GM21529 (cell line): Measurements from ENCODE around the gene BCS1L.
A peak's percentile ranks its signal among the peaks of the same experiment; 100 is the strongest.
"Not testable (repeated sequence)": the region's sequence is repeated elsewhere in the genome, so short reads cannot be mapped to it uniquely, and the experiment has no call there.

ENCODE experiments used
- ATAC-seq: cut with Tn5 transposase; IDR thresholded peaks from one replicate; pipeline ENCODE4 v1.9.1; 2021; ENCODE audit not compliant: unreplicated experiment

The BCS1L gene

GRCh38 chr2:218658671-218659257, 719 bp upstream of the BCS1L start:
- ATAC-seq = peak; percentile 35

GRCh38 chr2:218659988-218660358, 490 bp downstream of the BCS1L start:
- ATAC-seq = no peak

GRCh38 chr2:218662377-218662776, 2.9 kb downstream of the BCS1L start:
- ATAC-seq = no peak

- no peak for ATAC-seq
Observed at GRCh38 chr2:218662827-218663226, 3.3 kb downstream of the BCS1L start.

GRCh38 chr2:218663901-218664300, 4.4 kb downstream of the BCS1L start:
- no peak for ATAC-seq

GRCh38 chr2:218664653-218665052, 5.2 kb downstream of the BCS1L start:
- ATAC-seq = no peak

GRCh38 chr2:218671097-218671653, 11.7 kb downstream of the BCS1L start:
- no peak for ATAC-seq

- peak; percentile 97 for ATAC-seq
Observed at GRCh38 chr2:218671654-218672566, 12.4 kb downstream of the BCS1L start, which contains the start of the genes RNF25 and STK36. Gene RNF25 (minus strand): TSS chr2:218672002. CDS start chr2:218671970, 32 bp downstream. Gene STK36 (plus strand): TSS chr2:218672086. CDS start chr2:218672830, 744 bp downstream.

- ATAC-seq = no peak
Observed at GRCh38 chr2:218679119-218679518, 19.6 kb downstream of the BCS1L start.

- ATAC-seq = no peak
Observed at GRCh38 chr2:218680061-218680460, 20.6 kb downstream of the BCS1L start.

GRCh38 chr2:218687400-218688060, 28.0 kb downstream of the BCS1L start:
- not testable (repeated sequence) for ATAC-seq

- ATAC-seq = no peak
Observed at GRCh38 chr2:218691234-218691633, 31.8 kb downstream of the BCS1L start.

GRCh38 chr2:218694405-218695145, 35.1 kb downstream of the BCS1L start:
- no peak for ATAC-seq

- no peak for ATAC-seq
Observed at GRCh38 chr2:218698885-218699284, 39.4 kb downstream of the BCS1L start.

- ATAC-seq = no peak
Observed at GRCh38 chr2:218701806-218702205, 42.3 kb downstream of the BCS1L start.

GRCh38 chr2:218703341-218703740, 43.9 kb downstream of the BCS1L start:
- no peak for ATAC-seq

GRCh38 chr2:218708086-218708485, 48.6 kb downstream of the BCS1L start:
- no peak for ATAC-seq

- ATAC-seq = no peak
Observed at GRCh38 chr2:218709908-218710307, 50.4 kb downstream of the BCS1L start.

GRCh38 chr2:218710334-218710686, 50.8 kb downstream of the BCS1L start:
- no peak for ATAC-seq

GRCh38 chr2:218710687-218711549, 51.4 kb downstream of the BCS1L start, which contains the start of gene TTLL4:
Gene TTLL4 (plus strand): TSS chr2:218710835. CDS start chr2:218737677, 26,842 bp downstream.
- peak; percentile 87 for ATAC-seq
